Eye (tissue), 1 donor: Measurements from ENCODE around the gene HSF5.

ENCODE experiments used
- DNase-seq: peaks from one replicate; pipeline ENCODE4 v3.0.0-alpha.2; 2015

HSF5 gene

GRCh38 chr17:58480090-58480489 is 8.1 kb downstream of the HSF5 start:
- DNase-seq = no peak

GRCh38 chr17:58476812-58477211 is 11.4 kb downstream of the HSF5 start:
- no peak for DNase-seq

DNA sequence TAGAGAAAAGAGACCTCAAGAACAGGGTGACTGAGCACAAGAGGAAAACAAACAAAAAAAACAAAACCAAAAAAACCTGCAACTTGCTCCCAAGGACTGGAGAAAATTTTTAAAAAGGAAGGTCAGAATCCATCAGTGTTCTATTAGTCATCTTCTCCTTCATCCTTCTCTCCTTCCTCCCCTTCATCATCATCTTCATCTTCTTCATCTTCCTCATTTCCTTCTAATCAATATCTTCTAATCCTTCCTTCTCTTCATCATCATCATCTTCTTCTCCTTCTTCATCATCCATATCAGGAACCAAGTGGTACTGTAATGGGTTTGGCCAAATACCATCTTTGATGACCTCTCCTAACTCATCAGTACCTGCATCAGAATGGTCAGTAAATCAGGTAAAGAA is 12.2 kb downstream of the HSF5 start:
- no peak for DNase-seq

DNA sequence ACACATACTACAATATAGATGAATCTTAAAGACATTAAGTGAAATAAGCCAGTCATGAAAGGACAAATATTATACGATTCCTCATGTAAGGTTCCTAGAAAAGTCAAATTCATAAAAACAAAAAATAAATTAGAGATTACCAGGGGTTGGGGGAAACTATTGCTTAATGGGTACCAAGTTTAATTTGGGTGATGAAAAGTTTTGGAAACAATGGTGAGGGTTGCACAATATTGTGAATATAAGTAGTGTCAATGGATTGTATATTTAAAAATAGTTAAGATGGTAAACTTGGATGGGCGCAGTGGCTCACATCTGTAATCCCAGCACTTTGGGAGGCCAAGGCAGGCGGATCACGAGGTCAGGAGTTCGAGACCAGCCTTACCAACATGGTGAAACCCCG is 17.9 kb downstream of the HSF5 start:
- no peak for DNase-seq

GRCh38 chr17:58468944-58469343 is 19.3 kb downstream of the HSF5 start:
- DNase-seq = no peak

GRCh38 chr17:58455491-58455890 is 32.7 kb downstream of the HSF5 start:
- no peak for DNase-seq

GRCh38 chr17:58452738-58453137 is 35.5 kb downstream of the HSF5 start:
- DNase-seq = no peak

DNA sequence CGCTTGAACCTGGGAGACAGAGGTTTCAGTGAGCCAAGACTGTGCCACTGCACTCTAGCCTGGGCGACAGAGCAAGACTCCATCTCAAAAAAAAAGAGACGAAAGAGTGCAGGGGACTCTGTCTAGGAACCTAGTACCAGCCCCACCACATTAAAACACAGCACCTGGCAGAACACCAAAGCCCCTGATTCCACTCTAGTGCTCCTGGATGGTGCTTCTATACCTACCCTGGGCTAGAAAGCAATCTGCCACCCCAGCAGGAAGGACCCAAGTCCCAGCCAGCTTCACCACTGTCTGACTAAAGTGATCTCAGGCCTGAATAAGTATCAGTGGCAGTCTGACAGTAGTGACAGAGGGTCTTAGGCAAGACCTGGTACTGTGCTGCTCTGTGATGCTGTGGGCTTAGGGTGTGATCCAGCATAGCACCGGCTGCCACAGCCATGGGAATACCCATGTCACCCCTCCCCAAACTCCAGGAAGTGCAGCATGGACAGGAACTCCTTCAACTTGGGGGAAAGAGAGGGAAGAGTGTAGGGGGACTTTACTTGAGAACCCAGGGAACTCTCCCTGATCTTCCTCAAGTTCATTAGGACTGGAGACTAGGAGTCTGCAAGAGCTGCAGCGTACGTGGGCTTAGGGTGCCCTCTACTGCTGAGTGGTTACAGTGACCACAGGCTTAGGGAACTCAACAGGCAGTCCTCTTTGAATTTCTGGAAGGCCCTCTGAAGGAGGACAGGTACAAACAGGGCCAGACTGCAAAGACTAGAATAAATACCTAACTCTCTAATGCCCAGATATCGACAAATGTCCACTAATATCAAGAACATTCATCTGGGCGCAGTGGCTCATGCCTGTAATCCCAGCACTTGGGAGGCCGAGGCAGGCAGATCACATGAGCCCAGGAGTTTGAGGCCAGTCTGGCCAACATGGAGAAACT is 40.9 kb downstream of the HSF5 start:
- DNase-seq = peak; percentile 73

DNA sequence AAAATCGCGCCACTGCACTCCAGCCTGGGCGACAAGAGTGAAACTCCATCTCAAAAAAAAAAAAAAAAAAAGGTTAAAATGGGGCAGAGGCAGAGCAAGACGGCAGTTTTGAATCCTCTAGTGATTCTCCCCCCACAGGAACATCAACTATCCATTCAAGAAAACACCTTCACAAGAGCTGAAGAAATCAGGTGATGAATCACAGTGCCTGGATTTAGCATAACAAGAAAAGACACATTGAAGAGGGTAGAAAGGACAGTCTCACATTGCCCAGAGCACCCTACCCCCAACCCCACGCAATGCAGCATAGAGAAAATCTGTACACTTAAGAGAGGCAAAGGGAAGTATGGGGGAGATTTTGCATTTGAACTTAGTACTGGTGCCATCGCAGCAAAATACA is 42.1 kb downstream of the HSF5 start:
- DNase-seq = no peak

DNA sequence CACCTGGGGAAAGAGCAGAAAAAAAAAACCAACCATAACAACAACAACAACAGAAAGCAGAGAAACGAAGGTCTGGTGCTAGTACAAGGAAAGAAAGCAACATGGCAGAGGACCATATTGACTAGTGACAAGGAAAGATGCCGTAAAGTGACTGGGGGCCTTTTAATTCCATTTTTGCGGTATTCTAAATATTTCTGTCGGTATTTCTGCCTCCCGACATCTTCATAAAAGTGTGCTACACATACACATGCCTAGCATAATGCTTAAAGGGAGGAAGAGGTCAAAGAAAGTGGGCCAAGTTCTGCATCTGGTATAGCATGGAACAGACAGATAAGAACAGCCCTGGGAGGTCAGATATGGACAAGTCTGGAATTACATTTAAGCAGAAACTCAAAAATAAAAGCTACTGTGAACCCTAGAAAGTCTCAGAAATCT is 51.4 kb downstream of the HSF5 start:
- DNase-seq = no peak

GRCh38 chr17:58436245-58436644 is 52.0 kb downstream of the HSF5 start:
- no peak for DNase-seq

GRCh38 chr17:58432806-58433573 is 55.2 kb downstream of the HSF5 start:
- no peak for DNase-seq

DNA sequence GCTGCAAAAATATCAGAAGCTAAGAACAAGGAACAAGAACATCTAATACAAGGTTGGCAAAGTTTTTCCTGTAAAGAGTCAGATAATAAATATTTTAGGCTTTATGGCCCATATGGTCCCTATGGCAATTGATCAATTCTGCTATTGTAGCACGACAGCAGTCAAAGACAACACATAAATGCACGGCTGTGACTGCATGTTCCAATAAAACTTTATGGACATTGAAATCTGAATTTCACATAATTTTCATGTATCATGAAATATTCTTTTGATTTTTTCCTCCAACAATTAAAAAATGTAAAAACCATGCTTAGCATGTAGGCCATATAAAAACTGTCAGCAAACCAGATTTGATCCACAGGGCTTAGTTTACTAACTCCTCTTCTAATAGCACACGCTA is 60.4 kb downstream of the HSF5 start:
- no peak for DNase-seq

GRCh38 chr17:58421711-58422110 is 66.5 kb downstream of the HSF5 start:
- peak; percentile 18 for DNase-seq

DNA sequence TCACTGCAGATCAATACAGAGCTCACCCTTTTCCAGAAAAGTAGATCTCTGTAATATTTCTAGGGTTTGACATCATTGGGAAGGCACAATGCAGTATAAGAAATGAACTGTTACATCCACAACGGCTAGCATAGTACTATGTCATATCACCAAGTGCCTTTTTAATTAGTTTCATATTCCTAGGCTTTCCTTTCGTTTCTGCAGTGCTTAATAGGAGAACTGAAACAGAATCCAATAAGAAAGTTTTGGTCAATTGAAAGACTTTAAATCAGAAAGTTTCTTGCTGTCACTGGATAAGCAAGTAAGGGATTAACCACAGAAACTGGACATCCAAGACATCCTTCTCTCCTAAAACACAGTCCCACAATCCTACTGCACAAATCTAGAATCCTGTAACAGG is 67.4 kb downstream of the HSF5 start:
- no peak for DNase-seq

- DNase-seq = peak; percentile 96
Observed at GRCh38 chr17:58417300-58418092, 70.7 kb downstream of the HSF5 start, which contains the start of gene RNF43. Gene RNF43, minus strand, starts transcription at chr17:58417534. Its CDS starts 1,957 bp downstream, at chr17:58415577.

GRCh38 chr17:58416937-58417299 is 71.3 kb downstream of the HSF5 start:
- DNase-seq = no peak

GRCh38 chr17:58416396-58416795 is 71.8 kb downstream of the HSF5 start:
- no peak for DNase-seq

DNA sequence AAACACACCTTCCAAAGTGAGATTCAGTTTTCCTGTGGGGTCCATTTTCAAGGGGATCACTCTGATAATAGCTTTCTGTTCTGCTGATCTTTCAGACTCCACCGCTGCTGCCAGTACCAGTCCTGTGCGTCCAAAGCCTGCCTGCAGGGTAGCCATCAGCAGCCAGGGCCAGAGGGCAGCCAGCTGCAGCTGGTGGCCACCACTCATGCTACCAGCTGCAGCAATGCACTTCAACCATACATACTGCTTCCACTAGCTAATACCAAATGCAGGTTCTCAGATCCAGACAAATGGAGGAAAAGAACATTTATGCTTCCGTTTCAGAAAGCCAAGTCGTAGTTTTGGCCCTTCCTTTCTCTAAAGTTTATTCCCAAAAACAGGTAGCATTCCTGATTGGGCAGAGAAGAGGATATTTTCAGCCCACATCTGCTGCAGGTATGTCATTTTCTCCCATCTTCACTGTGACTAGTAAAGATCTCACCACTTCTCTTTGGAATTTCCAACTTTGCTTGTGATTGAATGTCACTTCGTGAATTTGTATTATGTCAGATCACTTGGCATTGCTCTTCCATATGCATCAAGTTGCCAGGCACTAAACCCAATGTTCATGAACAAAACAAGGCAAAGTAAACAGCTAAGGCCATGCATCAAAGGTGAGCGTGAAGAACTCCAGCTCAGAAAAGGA is 72.7 kb downstream of the HSF5 start:
- no peak for DNase-seq

GRCh38 chr17:58414596-58414997 is 73.6 kb downstream of the HSF5 start:
- DNase-seq = no peak

DNA sequence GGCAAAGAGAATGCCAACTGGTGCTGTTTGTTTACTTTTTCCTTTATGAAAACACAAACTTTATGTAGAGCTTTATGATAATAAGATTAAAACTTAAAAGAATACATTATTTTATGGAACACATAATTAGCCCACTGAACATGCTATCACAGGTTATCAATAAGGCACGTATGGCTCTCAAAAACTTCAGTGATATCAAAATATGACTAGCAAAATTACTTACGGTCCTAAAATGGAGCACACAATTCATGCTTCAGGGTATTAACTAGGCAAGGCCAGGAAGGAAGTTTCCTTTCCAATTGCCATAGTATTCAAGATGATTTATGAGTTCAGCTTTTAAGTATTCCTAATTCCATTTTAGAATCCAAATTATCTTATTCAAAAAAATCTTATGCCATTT is 74.5 kb downstream of the HSF5 start:
- no peak for DNase-seq

DNA sequence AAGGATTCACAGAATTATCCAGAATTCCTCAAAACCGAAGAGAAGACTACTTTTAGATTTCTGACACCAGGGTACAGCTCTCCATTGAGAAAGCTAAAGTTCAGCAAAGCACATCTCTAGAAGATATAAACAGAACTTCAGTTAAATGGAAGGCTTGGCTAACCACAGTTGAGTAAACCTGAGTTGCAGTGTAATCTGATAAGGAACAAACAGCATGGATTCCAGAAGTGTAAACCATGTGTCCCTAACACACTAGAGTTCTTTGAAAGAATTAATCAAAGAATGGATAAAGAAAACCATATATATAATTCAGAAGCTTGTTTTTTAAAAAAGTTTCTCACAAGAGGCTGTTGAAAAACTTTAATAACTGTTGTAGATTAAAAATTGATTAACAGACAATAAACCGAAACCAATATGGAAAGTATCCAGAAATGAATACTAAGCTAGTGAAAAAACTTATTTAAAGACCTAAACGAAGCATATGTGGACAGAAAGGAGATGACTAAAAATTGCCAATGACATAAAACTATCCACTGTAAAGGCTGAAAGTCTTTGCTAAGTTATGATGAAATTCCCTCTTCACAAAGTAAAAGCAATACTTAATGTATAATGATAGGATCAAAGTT is 75.1 kb downstream of the HSF5 start:
- DNase-seq = no peak
